HEK293T (cell line): ENCODE measurements around the gene GC.

Experiments
- CTCF ChIA-PET: fragments of 350-600 bp; formaldehyde crosslinking; extraction: SDS; loops from one replicate; lab custom pipeline; 2021; ENCODE audit warnings: antibody characterized with exemption, inconsistent platforms; lab: Yijun Ruan, JAX
- POLR2A ChIA-PET: fragments of 350-600 bp; formaldehyde crosslinking; extraction: SDS; loops from one replicate; lab custom pipeline; 2020; ENCODE audit warnings: antibody characterized with exemption, inconsistent platforms; lab: Yijun Ruan, JAX
- DNase-seq: peaks from one replicate; pipeline ENCODE4 v3.0.0; 2012; ENCODE audit warnings: mixed read lengths; ENCODE audit errors: extremely low spot score
- ARNT ChIP-seq: fragments of 450-650 bp; IDR thresholded peaks from 2 replicates; pipeline ENCODE4 v1.6.1; 2017; ENCODE audit warnings: mild to moderate bottlenecking
- BHLHE40 ChIP-seq: fragments of 450-650 bp; IDR thresholded peaks from 2 replicates; pipeline ENCODE4 v1.6.1; 2016; ENCODE audit warnings: mild to moderate bottlenecking, moderate library complexity, borderline replicate concordance
- CTBP1 ChIP-seq: fragments of 450-650 bp; IDR thresholded peaks from 2 replicates; pipeline ENCODE4 v1.6.1; 2016; ENCODE audit warnings: borderline replicate concordance
- ELF4 ChIP-seq: fragments of 450-650 bp; IDR thresholded peaks from 2 replicates; pipeline ENCODE4 v1.6.1; 2017; ENCODE audit warnings: antibody characterized with exemption
- FOXA1 ChIP-seq: fragments of 450-650 bp; IDR thresholded peaks from 2 replicates; pipeline ENCODE4 v1.6.1; 2016; ENCODE audit warnings: mild to moderate bottlenecking
- FOXK2 ChIP-seq: fragments of 450-650 bp; IDR thresholded peaks from 2 replicates; pipeline ENCODE4 v1.6.1; 2016; ENCODE audit warnings: mild to moderate bottlenecking
- FOXM1 ChIP-seq: fragments of 450-650 bp; IDR thresholded peaks from 2 replicates; pipeline ENCODE4 v1.6.1; 2017; ENCODE audit warnings: mild to moderate bottlenecking, borderline replicate concordance
- HDGF ChIP-seq: fragments of 450-650 bp; IDR thresholded peaks from 2 replicates; pipeline ENCODE4 v1.6.1; 2017; ENCODE audit warnings: antibody characterized with exemption, borderline replicate concordance
- L3MBTL2 ChIP-seq: fragments of 450-650 bp; conservative IDR thresholded peaks from 2 replicates; pipeline ENCODE4 v1.6.1; 2016; ENCODE audit warnings: mild to moderate bottlenecking
- LEF1 ChIP-seq: fragments of 450-650 bp; IDR thresholded peaks from 2 replicates; pipeline ENCODE4 v1.6.1; 2017; ENCODE audit warnings: mild to moderate bottlenecking, borderline replicate concordance
- NFRKB ChIP-seq: fragments of 450-650 bp; IDR thresholded peaks from 2 replicates; pipeline ENCODE4 v1.6.1; 2016; ENCODE audit warnings: mild to moderate bottlenecking, moderate library complexity
- PKNOX1 ChIP-seq: fragments of 450-650 bp; IDR thresholded peaks from 2 replicates; pipeline ENCODE4 v1.6.1; 2016
- SP1 ChIP-seq: fragments of 450-650 bp; IDR thresholded peaks from 2 replicates; pipeline ENCODE4 v1.6.1; 2017
- SUZ12 ChIP-seq: fragments of 450-650 bp; IDR thresholded peaks from 2 replicates; pipeline ENCODE4 v1.6.1; 2016; ENCODE audit warnings: mild to moderate bottlenecking
- TARDBP ChIP-seq: fragments of 450-650 bp; IDR thresholded peaks from 2 replicates; pipeline ENCODE4 v1.6.1; 2016
- ZNF384 ChIP-seq: fragments of 450-650 bp; IDR thresholded peaks from 2 replicates; pipeline ENCODE4 v1.6.1; 2016

The GC gene

GRCh38 chr4:71692963-71693362 lies 90.9 kb downstream of the GC start:
- TF ChIP-seq SUZ12 (no peak), PKNOX1 (no peak), ELF4 (no peak), CTBP1 (no peak), HDGF (no peak), FOXA1 (no peak), NFRKB (no peak), LEF1 (no peak), ARNT (no peak), FOXK2 (no peak)
- ChIA-PET CTCF (no interaction called here), POLR2A (no interaction called here)
- DNase-seq: no peak

GRCh38 chr4:71692198-71692597 lies 91.7 kb downstream of the GC start:
- CTCF ChIA-PET: no interaction called here
- TF ChIP-seq NFRKB (no peak), L3MBTL2 (no peak), FOXA1 (no peak), HDGF (no peak), CTBP1 (no peak), ELF4 (no peak), ARNT (no peak), LEF1 (no peak), BHLHE40 (no peak), TARDBP (no peak), PKNOX1 (no peak), FOXM1 (no peak), FOXK2 (no peak), SP1 (no peak), SUZ12 (no peak), ZNF384 (no peak)
- DNase-seq: no peak
- POLR2A ChIA-PET: no interaction called here
